Head of caudate nucleus (tissue), 42 donors: ENCODE results near the gene RPL7A.
"Not testable (repeated sequence)": the region's sequence is repeated elsewhere in the genome, so short reads cannot be mapped to it uniquely, and the experiment has no call there.

Experiments used
- DNase-seq, 42 donors: peaks; one replicate each; pipeline versions ENCODE4 v3.0.0 to v3.0.0-alpha.2; 2020 to 2021; ENCODE audit warnings: mixed read lengths in 7 of 42
- intact Hi-C: fragments of 100-400 bp; cut with DNase I; formaldehyde crosslinking; loops from one replicate; pipeline ENCODE4 v1.15.0; 2022

Gene RPL7A

GRCh38 chr9:133347985-133348717, at the start of gene RPL7A, which contains the start of gene MED22:
RPL7A (plus strand) TSS chr9:133348218; CDS start chr9:133348244, 26 bp downstream.
MED22 (minus strand) TSS chr9:133348131; CDS start chr9:133346662, 1,469 bp downstream.
- intact Hi-C loops = no loop called here
- DNase-seq = peak; percentile 76 to 97 (median 92)

- DNase-seq, intact Hi-C loops: not testable (repeated sequence)
Measured at GRCh38 chr9:133299996-133300395, 48.0 kb upstream of the RPL7A start.

DNA sequence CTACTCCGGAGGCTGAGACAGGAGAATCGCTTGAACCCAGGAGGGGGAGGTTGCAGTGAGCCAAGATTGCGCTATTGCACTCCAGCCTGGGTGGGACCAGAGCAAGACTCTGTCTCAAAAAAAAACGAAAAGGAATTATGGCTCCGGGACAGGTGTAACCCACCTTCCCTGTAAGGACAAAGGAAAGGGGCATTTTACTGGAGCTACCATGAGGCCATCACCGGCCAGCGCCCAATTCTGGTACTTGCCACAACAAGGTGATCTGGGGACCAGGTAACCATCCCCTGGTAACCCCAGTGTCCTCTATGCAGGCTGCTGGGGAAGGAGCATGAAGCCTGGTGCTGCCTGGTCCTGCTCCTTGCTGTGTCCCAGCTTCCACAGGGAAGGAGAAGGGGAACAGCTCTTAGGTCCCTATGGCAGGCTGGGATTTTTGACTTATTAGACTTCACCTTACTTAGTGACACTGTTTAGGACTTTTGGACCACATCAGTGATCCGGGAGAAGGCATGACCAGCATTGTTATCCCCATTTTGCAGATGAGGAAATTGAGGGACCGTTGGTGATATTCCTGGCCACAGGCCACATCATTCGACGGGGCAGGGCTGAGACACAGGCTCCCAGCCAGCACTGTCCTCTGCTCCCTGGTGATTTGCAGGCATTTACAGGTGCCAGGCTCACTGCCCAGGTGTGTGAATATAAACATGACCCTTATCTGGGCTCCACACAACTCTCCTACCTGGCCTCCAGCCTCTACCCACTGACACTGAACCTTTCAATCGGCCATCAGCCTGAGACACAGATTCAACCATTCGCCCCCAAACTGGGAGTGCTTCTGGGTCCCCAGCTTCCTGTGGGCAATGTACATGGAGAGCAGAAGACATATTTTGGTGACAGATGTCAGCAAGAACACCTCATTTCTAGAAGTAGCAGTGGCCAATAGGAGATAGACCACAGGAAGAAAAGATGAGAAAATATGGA, 46.5 kb upstream of the RPL7A start:
- DNase-seq = peak in 1 of 42 donors; percentile 12
- intact Hi-C loops = no loop called here

GRCh38 chr9:133303266-133304157, 44.5 kb upstream of the RPL7A start:
- peak in 27 of 42 donors; percentile 2 to 72 (median 26) for DNase-seq
- intact Hi-C loops = no loop called here

GRCh38 chr9:133304158-133304470, 43.9 kb upstream of the RPL7A start:
- DNase-seq = no peak
- intact Hi-C loops = no loop called here

DNA sequence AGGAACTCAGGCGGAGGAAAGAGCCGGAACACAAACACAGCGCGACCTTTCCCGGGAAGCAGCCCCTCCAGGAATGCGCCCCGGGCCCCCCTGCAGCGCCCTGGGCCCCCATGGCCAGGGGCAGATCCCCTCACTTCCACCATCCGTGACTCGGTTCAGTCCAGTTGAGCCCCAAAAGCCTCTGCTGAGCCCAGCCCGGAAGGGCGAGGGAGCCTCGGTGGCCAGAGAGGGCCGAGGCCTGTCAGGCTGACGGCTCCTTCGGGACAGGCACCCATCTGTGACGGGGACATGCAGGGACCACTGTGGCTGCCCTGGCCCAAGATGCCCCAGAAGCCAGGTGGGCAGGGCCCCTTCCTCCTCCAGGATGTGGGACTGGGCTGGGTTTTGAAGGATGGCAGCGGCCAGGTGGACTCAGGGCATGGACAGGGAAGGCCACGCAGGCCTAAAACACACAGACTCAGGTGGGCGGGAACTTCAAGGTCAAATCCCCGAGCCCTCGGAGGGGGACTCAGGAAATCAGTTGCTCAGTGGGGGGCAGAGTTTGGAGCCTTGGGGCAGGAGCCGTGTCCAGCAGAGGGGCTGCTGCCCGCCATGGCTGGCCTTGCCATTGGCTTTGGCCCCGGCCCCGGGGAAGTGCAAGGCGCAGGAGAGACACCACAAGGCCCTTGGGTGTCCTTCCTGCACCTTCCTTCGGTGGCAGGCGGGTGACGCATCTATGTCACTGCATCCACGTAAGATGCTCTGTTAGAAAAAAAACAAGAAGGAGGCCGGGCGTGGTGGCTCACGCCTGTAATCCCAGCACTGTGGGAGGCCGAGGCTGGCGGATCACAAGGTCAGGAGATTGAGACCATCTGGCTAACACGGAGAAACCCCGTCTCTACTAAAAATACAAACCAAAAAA, 43.3 kb upstream of the RPL7A start:
- intact Hi-C loops = no loop called here
- peak in 1 of 42 donors; percentile 33 for DNase-seq

- intact Hi-C loops = no loop called here
Measured at GRCh38 chr9:133305731-133306130, 42.3 kb upstream of the RPL7A start.

DNA sequence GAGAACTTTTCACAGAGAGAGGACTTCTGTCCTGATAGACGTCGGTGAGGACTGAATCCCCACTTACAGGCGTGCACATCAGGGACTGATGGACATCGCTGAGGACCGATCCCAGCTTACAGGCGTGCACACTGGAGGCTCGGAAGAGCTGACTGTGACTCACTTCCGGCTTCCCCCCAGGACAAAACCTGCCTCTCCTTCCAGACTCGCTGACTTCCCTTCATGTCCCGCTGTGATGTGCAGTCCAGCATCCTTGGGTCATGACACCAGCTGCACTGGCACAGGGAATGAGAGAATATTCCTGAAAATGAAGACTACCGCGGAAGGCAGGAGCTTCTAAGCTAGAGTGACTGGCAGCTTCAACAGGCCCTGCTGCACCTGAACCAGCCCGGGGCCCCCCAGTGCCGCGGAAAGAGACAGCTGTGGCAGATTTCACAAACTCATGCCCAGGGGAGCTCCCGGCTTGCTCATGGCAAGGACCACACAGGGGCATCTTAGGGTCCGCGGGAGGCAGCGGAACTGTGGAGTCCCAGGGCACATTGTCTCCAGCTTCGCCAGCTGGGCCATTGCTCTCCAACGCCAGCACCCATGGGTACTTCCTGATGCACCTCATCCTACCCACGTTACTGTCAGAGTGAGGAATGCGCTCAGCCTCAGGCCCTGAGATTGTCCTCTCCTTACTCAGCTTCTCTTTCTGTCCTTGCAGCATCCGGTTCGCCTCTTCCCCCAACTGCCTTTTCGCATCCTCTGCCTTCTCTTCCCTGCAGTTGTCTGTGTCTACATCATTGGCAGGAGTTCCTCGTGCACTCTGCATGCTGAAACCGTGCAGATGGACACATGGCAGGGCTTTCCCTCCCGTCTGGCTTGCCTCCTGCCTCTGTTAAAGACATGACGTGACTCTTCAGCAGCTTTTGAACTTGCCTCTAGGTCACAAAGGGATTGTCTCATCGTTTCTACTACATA, 41.5 kb upstream of the RPL7A start:
- intact Hi-C loops = no loop called here
- DNase-seq = peak in 1 of 42 donors; percentile 26

More at GRCh38 chr9:133305731-133306130, 42.3 kb upstream of the RPL7A start:
- peak in 1 of 42 donors; percentile 19 for DNase-seq

DNA sequence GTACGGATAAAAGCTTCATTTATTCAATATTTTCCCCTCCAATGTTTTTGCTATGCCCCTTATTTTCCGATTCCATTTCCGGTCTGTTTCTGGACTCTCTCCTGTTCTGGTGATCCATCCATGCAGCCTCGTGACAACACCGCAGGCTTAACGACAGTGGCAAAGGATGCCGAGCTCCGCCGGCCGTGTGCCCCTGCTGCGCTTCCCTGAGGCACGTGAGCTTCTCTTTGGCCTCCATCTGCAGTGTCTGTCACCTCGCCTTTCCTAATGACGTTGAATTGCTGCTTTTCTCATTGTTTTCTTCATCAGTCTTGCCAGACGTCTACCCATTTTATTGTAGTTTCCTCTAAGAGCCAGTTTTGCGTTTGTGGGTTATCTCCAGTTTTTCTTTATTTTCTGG, 40.7 kb upstream of the RPL7A start:
- DNase-seq = peak in 1 of 42 donors; percentile 25
- intact Hi-C loops = no loop called here

DNA sequence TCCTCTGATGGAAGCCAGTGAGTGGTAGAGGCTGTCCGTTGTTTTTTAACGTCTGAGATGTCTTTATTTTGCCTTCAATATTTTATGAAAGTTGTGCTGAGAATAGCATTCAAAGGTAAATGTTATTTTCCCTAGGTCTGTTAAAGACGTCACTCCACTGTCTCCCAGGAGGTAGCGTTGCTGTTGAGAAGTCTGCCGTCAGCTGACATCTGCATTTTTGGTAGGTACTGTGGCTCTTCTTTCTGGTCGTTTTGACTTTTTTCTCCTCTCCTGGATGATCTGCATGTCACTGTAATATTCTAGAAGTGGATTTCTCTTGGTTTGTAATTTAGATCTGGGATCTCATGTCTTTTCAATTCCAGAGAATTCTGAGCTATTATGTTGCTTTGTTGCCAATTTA, 38.4 kb upstream of the RPL7A start:
- intact Hi-C loops = no loop called here
- no peak for DNase-seq

- DNase-seq = no peak
- intact Hi-C loops = no loop called here
Measured at GRCh38 chr9:133315997-133316396, 32.0 kb upstream of the RPL7A start.

DNA sequence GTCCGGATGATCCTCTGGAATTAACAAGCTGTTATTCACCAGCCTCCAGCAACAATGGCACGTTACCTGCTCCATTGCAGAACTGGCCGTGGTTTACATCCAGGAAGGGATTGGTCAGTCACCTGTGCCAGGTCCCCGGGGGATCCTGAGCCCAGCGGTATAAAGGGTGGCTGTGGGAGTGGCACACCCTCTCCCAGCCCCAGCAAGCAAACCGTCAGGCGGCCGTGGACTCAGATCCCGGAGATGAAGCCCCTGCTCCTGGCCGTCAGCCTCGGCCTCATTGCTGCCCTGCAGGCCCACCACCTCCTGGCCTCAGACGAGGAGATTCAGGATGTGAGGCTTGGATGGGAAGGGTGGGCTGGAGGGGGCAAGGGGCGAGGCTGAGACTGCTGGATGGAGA, 30.5 kb upstream of the RPL7A start:
- intact Hi-C loops = not testable (repeated sequence)
- DNase-seq = peak in 1 of 42 donors; percentile 2

GRCh38 chr9:133320421-133320881, 27.6 kb upstream of the RPL7A start:
- intact Hi-C loops = no loop called here
- peak in 3 of 42 donors; percentile 9 to 37 (median 10) for DNase-seq

GRCh38 chr9:133321411-133321935, 26.5 kb upstream of the RPL7A start:
- intact Hi-C loops = no loop called here

GRCh38 chr9:133322701-133323100, 25.3 kb upstream of the RPL7A start:
- intact Hi-C loops = no loop called here
- DNase-seq = peak in 4 of 42 donors; percentile 0 to 8 (median 7)

More at GRCh38 chr9:133321411-133321935, 26.5 kb upstream of the RPL7A start:
- DNase-seq = peak in 4 of 42 donors; percentile 2 to 38 (median 6)

GRCh38 chr9:133323211-133323610, 24.8 kb upstream of the RPL7A start:
- intact Hi-C loops = no loop called here
- peak in 2 of 42 donors; percentile 1 to 8 for DNase-seq
